Fibroblast of lung (primary cell): Measurements from ENCODE around the gene CFAP77.

ENCODE experiments used
- EZH2 ChIP-seq: IDR thresholded peaks from 2 replicates; pipeline ENCODE4 v1.5.1; 2012; ENCODE audit warnings: low read length, control low read depth, mild to moderate bottlenecking; ENCODE audit errors: missing control alignments
- TF ChIP-seq, protein P1 (sequence below), 2 donors: IDR thresholded peaks in 1 of 2; conservative IDR thresholded peaks in 1 of 2; 1 replicate in 1 of 2; 2 replicates in 1 of 2; pipeline ENCODE4 v1.5.1; 2011 to 2012; ENCODE audit warnings: low read length in 2 of 2, control low read depth in 1 of 2, inconsistent platforms in 1 of 2, low read depth in 1 of 2, mild to moderate bottlenecking in 1 of 2

GRCh38 chr9:132517815-132518550 lies 108.0 kb downstream of the CFAP77 start:
- TF ChIP-seq, protein P1, sequence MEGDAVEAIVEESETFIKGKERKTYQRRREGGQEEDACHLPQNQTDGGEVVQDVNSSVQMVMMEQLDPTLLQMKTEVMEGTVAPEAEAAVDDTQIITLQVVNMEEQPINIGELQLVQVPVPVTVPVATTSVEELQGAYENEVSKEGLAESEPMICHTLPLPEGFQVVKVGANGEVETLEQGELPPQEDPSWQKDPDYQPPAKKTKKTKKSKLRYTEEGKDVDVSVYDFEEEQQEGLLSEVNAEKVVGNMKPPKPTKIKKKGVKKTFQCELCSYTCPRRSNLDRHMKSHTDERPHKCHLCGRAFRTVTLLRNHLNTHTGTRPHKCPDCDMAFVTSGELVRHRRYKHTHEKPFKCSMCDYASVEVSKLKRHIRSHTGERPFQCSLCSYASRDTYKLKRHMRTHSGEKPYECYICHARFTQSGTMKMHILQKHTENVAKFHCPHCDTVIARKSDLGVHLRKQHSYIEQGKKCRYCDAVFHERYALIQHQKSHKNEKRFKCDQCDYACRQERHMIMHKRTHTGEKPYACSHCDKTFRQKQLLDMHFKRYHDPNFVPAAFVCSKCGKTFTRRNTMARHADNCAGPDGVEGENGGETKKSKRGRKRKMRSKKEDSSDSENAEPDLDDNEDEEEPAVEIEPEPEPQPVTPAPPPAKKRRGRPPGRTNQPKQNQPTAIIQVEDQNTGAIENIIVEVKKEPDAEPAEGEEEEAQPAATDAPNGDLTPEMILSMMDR (conservative IDR thresholded peaks at IDR 0.05 in 1 of 2, IDR thresholded peaks at IDR 0.05 in 1 of 2; ENCODE audit: low read depth in 1 of 2, low read length in 2 of 2), result no peak
- no peak for TF ChIP-seq EZH2
